ENCODE results near the gene FAM227A.
"Not testable (repeated sequence)": the region's sequence is repeated elsewhere in the genome, so short reads cannot be mapped to it uniquely, and the experiment has no call there.

Gene FAM227A

DNA sequence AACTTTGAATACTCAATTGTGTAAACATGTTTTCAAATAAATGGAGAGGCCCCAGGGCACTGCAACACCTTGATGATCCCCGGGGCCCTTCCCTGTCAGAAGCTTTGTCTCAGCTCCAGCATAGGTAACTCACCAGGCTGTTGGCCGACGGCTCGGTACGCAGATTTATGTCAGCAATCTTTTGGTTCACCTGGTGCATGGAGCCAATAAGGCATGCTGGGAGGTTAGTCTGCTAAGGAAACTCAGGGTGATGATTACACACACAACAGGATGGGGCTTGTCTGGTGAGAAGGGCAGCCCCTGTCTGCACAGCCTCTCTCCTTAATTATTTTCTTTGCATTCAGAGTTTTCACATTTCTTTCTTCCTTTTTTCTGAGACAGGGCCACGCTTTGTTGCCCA, 10.8 kb downstream of the FAM227A start (continued):
- no peak for TF ChIP-seq ZBTB11 (tag by site-specific recombination; conservative IDR thresholded peaks at IDR 0.05; ENCODE audit: low read depth)

GRCh38 chr22:38644245-38644644, 11.9 kb downstream of the FAM227A start:
- POLR2A ChIA-PET: interaction anchor here (0.7 kb wide), 1 partner anchor 330 kb away, joined by 5 read pairs; no protein-coding TSS in a partner anchor
- peak; percentile 70 for TF ChIP-seq SCRT1 (tag by site-specific recombination; IDR thresholded peaks at IDR 0.05; ENCODE audit: borderline replicate concordance)
- H3K4me3 ChIP-seq (ENCODE audit: low read depth, low read length); H3K4me1 ChIP-seq (ENCODE audit: control insufficient read depth, insufficient read depth, low read length); H3K9me3 ChIP-seq (ENCODE audit: control insufficient read depth, insufficient read depth, low read depth, low read length); CTCF ChIA-PET; H3K27ac ChIP-seq (ENCODE audit: extremely low read depth, low read depth, low read length): not testable (repeated sequence)
- peaks cover 4 to 29% of the 10 kb centered on the region in 2 experiments; a peak in 2 of 3 replicates for H3K36me3 ChIP-seq (ENCODE audit: control insufficient read depth in 2 of 2, insufficient read depth in 1 of 2, low read length in 2 of 2)

- ChIA-PET CTCF (interaction anchor here (0.6 kb wide), 1 partner anchor 91 kb away, joined by 3 read pairs; no protein-coding TSS in a partner anchor), POLR2A (no interaction called here)
- Histone ChIP-seq H3K4me1 (ENCODE audit: control insufficient read depth, insufficient read depth, low read length) (no peaks in the 10 kb centered on the region), H3K27ac (ENCODE audit: extremely low read depth, low read depth, low read length) (no peak overlapping the region), H3K36me3 (ENCODE audit: control insufficient read depth in 2 of 2, insufficient read depth in 1 of 2, low read length in 2 of 2) (peaks cover 4 to 41% of the 10 kb centered on the region in 2 experiments; a peak in 2 of 3 replicates), H3K4me3 (ENCODE audit: low read depth, low read length) (no peak overlapping the region), H3K9me3 (ENCODE audit: control insufficient read depth, insufficient read depth, low read depth, low read length) (no peaks in the 10 kb centered on the region)
- TF ChIP-seq ZNF791 (tag by site-specific recombination; IDR thresholded peaks at IDR 0.05): no peak
- no peak for TF ChIP-seq ZNF416 (tag by site-specific recombination; IDR thresholded peaks at IDR 0.05)
- no peak for TF ChIP-seq KLF9 (tag by site-specific recombination; IDR thresholded peaks at IDR 0.05; ENCODE audit: low read depth)
- TF ChIP-seq ZNF184 (tag by site-specific recombination; IDR thresholded peaks at IDR 0.05): no peak
- no peak for TF ChIP-seq ZNF114 (tag by site-specific recombination; IDR thresholded peaks at IDR 0.05)
- no peak for TF ChIP-seq IKZF3 (tag by site-specific recombination; IDR thresholded peaks at IDR 0.05)
- no peak for TF ChIP-seq YY1 (tag by site-specific recombination; IDR thresholded peaks at IDR 0.05)
- TF ChIP-seq ZNF600 (tag by site-specific recombination; IDR thresholded peaks at IDR 0.05): no peak
Observed at GRCh38 chr22:38641476-38642040, 14.6 kb downstream of the FAM227A start.

DNA sequence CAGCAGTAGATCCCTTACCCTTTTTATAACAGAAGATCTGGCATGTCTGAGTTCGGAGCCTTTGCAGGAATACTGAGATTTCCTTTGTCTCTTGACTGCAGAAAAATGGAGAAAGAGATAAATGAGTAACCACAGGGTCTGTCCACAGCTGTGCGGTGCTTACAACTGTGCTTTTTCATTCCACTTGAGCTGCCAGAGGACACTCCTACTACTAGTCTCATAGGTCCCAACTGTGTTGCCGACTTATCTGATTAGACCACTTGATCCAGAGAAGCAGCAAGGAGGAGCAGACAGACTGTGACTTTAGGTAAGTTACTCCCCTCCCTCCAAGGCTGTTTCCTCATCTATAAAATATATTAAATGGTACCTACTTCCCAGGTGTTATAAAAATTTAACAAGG, 17.5 kb downstream of the FAM227A start:
- ChIA-PET POLR2A (interaction anchor here (0.9 kb wide), 1 partner anchor 69 kb away, joined by 3 read pairs; the partner anchor contains the start of gene DMC1), CTCF (no interaction called here)
- TF ChIP-seq SP3 (tag by site-specific recombination; IDR thresholded peaks at IDR 0.05): no peak
- TF ChIP-seq ZNF394 (tag by site-specific recombination; IDR thresholded peaks at IDR 0.05; ENCODE audit: borderline replicate concordance): no peak
- no peak for TF ChIP-seq OVOL3 (tag by site-specific recombination; IDR thresholded peaks at IDR 0.05)
- no peak for TF ChIP-seq ZNF423 (tag by site-specific recombination; IDR thresholded peaks at IDR 0.05)
- no peak overlapping the region for H3K4me3 ChIP-seq (ENCODE audit: low read depth, low read length)
- peaks cover 8 to 44% of the 10 kb centered on the region in 2 experiments; a peak in 2 of 3 replicates for H3K36me3 ChIP-seq (ENCODE audit: control insufficient read depth in 2 of 2, insufficient read depth in 1 of 2, low read length in 2 of 2)
- H3K9me3 ChIP-seq (ENCODE audit: control insufficient read depth, insufficient read depth, low read depth, low read length): no peaks in the 10 kb centered on the region
- H3K4me1 ChIP-seq (ENCODE audit: control insufficient read depth, insufficient read depth, low read length): no peaks in the 10 kb centered on the region
- H3K27ac ChIP-seq (ENCODE audit: extremely low read depth, low read depth, low read length): no peak overlapping the region

All from HEK293 (cell line).